H1 (cell line): Measurements from ENCODE around the gene ENAH. TPM values are rescaled to one million over a fixed set of nuclear protein-coding genes. Genes with fewer than 3 reads are reported as not detected.

Experiments used
- BCL11A ChIP-seq, 2 experiments: IDR thresholded peaks; one replicate each; pipeline ENCODE4 v1.6.1; 2011; ENCODE audit warnings: low read depth in 2 of 2, low read length in 2 of 2, mild to moderate bottlenecking in 2 of 2
- NRF1 ChIP-seq: IDR thresholded peaks from 2 replicates; pipeline ENCODE4 v1.6.1; 2011; ENCODE audit warnings: mild to moderate bottlenecking, low read depth, low read length, improper control_type of control experiment
- polyA plus RNA-seq, 7 experiments: library from polyadenylated mRNA; depleted of rRNA in 3 of 7; stranded (reverse) in 5 of 7; unstranded in 2 of 7; fragments of >200 nt in 5 of 7; fragments of 200-250 nt in 2 of 7; gene quantifications; 1 replicate in 5 of 7; 2 replicates in 1 of 7; 4 replicates in 1 of 7; pipeline versions ENCODE4 v1.2.1 to v1.2.3, GENCODE V29; 2011 to 2013; ENCODE audit warnings: missing spikeins in 2 of 7, mixed read lengths in 2 of 7
- total RNA-seq: library from RNA; stranded (reverse); fragmentation: NEBNext Ultra II Directional; extraction: Animal tissue kit (Norgen Biotek cat#: 25700); gene quantifications from 2 replicates; pipeline ENCODE4 v1.2.1, GENCODE V29; 2021

ENAH gene
- total and polyA plus RNA-seq, 2 of the 8 experiments (the other 6 are each of a cell fraction or from before 2014, with no cell fraction given), result 39.1 to 335 TPM

DNA sequence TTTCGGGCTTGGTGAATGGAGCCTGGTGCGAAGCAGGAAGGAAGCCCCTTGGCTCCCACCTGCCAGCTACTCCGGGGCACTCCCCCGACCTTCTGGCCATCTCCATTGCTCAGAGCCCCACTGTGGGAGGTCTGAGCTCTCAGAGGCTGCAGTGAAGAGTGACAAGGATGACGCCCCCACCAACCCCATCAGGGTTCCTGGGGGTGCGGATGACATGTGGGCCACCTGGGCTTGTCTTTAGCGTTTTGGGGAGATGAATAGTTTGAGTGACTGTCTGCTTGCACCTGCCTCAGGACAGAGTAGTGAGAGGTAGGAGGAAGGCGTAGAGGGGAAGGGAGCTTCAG, 181.8 kb downstream of the ENAH start (continued):
- TF ChIP-seq NRF1 (no peak), BCL11A (IDR thresholded peaks at IDR 0.05; ENCODE audit: low read depth in 2 of 2, low read length in 2 of 2) (no peak)
